ENCODE results near the gene AGBL3.

- no peak for TF ChIP-seq EZH2 (IDR thresholded peaks at IDR 0.05)
- TF ChIP-seq POLR2AphosphoS5 (IDR thresholded peaks at IDR 0.05; ENCODE audit: borderline replicate concordance, low read depth, low read length): no peak
- TF ChIP-seq FOXP2 (optimal IDR thresholded peaks at IDR 0.05; ENCODE audit: control extremely low read depth, extremely low read length, insufficient read depth): no peak
These were observed 130.8 kb downstream of the AGBL3 start for GRCh38 chr7:135117096-135117495.

Measured in SK-N-MC (cell line).